Hematopoietic multipotent progenitor cell treated with erythropoietin and hydrocortisone succinate and interleukin-3 and kit ligand, for 6 days (in vitro differentiated cells): ENCODE measurements around the gene CFC1.
"Not testable (repeated sequence)": the region's sequence is repeated elsewhere in the genome, so short reads cannot be mapped to it uniquely, and the experiment has no call there.

Experiments
- DNase-seq: peaks from one replicate; pipeline ENCODE4 v3.0.0-alpha.2; 2015

The CFC1 gene

DNA sequence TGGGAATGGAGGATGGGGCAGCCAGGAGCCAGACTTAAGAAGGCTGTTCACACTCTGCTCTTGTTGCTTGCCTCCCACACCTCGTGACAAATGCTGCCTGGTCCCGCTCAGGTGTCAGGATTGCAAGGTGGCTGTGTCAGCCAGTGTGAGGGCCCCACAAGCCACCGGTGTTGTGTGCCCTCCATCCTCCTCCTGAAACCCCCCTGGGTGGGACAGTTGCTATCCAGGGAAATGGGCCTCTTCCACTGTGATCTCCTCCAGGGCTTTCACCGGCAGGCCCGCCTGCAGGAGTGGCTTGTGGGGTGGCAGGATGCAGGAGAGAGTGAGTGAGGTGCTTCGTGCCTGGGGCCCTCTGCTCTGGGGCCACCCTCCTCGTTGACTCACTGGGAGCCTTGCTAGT lies 16.4 kb downstream of the CFC1 start:
- DNase-seq, result not testable (repeated sequence)

DNA sequence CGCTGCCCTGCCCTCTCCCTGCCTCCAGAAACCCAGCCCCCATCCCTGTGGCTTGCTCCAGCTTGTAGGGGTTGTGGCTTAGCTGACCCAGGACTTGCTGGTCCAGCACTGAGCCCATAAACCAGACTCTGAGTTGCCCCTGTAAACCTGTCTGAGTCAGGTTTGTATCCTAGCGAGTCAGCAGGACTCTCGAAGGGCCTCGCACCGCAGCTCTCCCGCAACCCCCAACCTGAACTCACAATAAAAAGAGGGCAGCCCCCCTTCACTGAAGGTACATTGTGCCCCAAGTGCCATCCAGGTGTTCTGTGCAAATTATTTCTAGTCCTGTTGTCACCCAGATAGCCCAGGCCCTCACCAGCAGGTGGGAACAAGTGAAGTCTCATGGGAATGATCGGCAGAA lies 17.9 kb downstream of the CFC1 start:
- not testable (repeated sequence) for DNase-seq

DNA sequence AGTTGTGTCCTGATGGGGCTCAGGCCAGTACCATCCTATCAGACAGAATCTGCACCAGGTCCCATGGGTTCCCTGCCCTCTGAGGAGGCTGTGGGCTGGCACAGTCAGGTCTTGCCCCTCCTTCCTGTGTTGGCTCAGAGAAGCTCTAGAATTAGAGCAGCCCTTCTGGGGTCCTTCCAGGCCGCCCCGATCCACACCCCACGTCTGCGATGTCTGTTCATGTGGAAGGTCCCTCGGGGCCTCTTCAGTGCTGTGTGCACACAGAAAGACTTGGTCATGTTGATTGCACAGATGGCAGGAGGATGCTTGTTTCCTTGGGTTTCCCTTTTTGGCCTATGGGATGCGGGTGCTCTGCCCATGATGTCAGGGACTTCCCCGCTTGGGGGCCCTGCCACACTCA lies 20.3 kb downstream of the CFC1 start:
- not testable (repeated sequence) for DNase-seq

DNA sequence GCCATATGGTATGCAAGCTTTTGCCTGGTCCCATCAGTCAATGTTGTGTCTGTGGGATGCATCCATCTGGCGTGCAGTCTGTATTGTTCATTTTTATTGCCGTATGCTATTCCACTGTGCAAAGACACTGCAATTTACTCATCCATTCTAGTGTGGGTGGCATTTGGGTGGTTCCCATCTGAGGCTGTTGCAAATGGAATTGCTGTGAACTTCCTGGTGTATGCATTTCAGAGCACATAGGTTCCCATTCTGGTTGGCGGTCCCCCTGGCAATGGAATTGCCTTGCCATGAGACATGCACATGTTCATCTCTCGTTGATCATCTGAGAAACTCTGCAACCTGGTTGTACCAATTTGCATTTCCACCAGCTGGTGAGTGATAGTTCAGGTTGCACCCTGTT lies 21.8 kb downstream of the CFC1 start:
- DNase-seq, result not testable (repeated sequence)

DNA sequence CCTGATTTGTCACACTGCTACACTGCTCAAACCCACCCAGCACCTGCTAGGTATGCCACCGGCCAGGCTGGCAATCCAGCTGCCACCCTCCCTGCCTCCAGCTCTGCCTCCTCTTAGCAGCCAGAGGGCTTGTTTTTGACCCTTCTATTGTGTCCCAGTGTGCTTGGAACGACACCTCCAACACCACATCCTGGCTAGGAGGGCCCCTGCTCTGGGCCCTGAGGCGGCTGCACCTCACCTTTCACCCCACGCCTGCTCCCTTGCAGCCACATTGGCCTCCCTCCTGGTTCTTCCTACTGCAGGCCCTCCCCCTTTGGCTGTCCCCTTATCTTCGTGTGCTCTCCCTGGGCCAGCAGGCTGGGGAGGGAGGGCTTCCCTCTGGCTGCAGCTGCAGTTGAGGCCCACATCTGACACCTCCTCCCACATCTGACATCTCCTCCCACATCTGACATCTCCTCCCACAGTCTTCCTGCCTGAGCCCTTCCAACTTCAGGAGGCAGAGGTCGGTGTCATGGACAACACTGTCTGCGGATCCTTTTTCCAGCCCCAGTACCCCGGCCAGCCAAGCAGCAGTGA lies 23.1 kb downstream of the CFC1 start:
- DNase-seq, result not testable (repeated sequence)

DNA sequence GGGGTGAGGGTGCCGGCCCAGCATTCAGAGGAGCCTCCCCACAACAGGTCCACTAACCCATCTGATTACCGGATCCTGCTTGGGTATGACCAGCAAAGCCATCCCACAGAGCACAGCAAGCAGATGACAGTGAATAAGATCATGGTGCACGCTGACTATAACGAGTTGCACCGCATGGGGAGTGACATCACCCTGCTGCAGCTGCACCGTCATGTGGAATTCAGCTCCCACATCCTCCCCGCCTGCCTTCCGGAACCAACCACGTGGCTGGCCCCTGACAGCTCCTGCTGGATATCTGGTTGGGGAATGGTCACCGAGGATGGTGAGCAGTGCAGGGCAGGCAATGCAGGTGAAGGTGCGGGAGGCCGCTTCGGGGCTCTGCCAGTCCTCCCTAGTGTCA lies 25.1 kb downstream of the CFC1 start:
- not testable (repeated sequence) for DNase-seq

DNA sequence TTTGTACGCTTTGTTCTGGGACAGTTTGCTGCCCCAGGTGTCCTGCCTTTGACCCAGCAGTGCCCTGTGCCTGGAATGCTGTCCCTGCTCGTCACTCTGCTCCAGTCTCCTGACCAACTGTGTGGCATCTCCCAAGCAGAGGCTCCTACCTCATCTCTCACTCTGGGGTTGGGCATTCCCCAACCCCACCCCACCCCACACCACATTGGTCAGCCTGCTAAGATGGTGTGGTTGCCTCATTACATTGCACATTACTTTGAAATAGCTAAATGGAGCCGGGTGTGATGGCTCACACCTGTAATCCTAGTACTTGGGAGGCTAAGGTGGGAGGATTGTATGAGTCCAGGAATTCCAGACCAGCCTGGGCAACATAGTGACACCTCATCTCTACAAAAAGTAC lies 27.4 kb downstream of the CFC1 start:
- not testable (repeated sequence) for DNase-seq

DNA sequence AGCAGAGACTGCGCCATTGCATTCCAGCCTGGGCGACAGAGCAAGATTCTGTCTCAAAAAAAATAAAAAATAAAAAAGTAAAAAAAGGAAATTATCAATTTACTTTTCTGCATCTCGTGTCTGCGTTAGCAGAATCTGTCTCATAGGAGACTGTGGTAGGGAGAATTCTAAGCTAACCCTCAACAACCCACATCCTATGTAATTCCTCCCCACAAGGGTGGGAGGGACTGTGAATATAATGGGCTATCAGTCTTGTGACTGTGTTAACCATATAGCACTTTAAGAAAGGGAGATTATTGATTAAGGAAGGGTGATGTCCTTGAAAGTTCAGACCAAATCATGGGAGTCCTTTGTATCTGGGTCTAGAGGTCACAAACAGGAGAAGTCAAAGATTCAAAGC lies 33.2 kb downstream of the CFC1 start:
- DNase-seq, result not testable (repeated sequence)

DNA sequence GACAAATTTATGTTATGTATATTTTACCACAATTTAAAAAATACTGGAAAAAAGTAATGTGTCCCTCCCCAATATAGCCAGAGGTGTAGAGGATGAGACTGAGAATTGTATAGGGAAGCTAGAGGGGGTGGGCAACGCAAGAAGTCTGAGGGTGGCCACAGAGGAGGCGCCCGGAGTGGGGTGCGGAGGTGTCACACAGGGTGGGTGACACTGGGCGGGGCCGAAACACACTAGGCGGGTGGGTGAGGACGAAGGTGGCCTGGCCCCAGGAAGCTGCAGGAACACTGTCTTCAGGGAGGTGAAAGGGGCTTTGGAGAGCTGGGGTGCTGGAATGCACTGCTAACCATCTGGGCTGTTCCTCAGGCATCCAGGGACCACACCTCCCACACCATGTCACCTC lies 42.9 kb downstream of the CFC1 start:
- DNase-seq, result not testable (repeated sequence)

DNA sequence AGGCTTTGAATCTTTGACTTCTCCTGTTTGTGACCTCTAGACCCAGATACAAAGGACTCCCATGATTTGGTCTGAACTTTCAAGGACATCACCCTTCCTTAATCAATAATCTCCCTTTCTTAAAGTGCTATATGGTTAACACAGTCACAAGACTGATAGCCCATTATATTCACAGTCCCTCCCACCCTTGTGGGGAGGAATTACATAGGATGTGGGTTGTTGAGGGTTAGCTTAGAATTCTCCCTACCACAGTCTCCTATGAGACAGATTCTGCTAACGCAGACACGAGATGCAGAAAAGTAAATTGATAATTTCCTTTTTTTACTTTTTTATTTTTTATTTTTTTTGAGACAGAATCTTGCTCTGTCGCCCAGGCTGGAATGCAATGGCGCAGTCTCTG lies 45.2 kb downstream of the CFC1 start:
- not testable (repeated sequence) for DNase-seq

DNA sequence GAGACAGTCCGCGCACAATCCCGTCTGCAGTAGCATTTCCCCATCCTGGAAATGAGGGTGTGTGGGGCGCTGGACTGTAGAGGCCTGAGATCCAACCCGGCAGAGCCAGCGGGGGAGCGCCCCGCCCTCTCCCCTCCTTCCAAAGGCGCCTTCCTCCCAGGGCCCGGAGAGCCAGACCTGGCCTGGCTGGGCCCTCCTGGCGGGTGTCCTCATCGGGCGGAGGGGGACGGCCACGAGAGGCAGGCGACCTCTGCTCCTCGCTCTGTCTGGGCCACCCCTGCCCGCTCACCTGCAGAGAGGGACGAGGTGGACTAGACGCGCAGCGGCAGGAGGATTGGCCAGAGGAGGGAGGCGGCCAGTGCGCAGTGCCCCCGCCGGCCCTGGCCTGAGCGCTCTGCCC lies 49.9 kb downstream of the CFC1 start:
- not testable (repeated sequence) for DNase-seq

DNA sequence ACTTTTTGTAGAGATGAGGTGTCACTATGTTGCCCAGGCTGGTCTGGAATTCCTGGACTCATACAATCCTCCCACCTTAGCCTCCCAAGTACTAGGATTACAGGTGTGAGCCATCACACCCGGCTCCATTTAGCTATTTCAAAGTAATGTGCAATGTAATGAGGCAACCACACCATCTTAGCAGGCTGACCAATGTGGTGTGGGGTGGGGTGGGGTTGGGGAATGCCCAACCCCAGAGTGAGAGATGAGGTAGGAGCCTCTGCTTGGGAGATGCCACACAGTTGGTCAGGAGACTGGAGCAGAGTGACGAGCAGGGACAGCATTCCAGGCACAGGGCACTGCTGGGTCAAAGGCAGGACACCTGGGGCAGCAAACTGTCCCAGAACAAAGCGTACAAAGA lies 51.0 kb downstream of the CFC1 start:
- DNase-seq, result not testable (repeated sequence)

DNA sequence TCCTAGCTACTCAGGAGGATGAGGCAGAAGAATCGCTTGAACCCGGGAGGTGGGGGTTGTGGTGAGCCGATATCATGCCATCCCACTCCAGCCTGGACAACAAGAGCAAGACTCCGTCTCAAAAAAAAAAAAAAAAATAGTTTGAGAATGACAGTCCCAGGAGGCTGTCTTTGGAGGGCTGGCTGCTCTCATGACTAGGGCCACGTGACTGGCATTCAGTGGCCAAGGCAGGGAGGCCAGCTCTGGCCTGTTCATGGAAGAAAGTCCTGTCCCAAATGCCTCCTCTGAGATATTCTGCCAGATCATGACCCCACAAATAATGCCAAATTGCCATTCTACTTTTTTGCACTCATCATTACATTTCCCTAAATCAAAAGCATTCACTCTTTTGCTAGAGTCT lies 54.4 kb downstream of the CFC1 start:
- not testable (repeated sequence) for DNase-seq

DNA sequence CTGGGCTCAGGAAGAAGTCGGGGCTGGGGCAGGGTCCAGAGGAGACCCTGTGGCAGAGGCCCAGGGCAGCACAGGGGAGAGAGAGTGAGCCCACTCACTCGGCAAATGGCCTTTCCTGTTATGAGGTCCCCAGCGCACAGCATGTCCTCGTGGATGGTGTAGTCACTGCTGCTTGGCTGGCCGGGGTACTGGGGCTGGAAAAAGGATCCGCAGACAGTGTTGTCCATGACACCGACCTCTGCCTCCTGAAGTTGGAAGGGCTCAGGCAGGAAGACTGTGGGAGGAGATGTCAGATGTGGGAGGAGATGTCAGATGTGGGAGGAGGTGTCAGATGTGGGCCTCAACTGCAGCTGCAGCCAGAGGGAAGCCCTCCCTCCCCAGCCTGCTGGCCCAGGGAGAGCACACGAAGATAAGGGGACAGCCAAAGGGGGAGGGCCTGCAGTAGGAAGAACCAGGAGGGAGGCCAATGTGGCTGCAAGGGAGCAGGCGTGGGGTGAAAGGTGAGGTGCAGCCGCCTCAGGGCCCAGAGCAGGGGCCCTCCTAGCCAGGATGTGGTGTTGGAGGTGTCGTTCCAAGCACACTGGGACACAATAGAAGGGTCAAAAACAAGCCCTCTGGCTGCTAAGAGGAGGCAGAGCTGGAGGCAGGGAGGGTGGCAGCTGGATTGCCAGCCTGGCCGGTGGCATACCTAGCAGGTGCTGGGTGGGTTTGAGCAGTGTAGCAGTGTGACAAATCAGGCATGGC lies 55.4 kb downstream of the CFC1 start:
- DNase-seq, result not testable (repeated sequence)

DNA sequence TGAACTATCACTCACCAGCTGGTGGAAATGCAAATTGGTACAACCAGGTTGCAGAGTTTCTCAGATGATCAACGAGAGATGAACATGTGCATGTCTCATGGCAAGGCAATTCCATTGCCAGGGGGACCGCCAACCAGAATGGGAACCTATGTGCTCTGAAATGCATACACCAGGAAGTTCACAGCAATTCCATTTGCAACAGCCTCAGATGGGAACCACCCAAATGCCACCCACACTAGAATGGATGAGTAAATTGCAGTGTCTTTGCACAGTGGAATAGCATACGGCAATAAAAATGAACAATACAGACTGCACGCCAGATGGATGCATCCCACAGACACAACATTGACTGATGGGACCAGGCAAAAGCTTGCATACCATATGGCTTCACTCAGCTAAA lies 56.6 kb downstream of the CFC1 start:
- not testable (repeated sequence) for DNase-seq
